Lung (tissue), 12 donors: ENCODE data around the gene SLC6A16. TPM values are rescaled to one million over a fixed set of nuclear protein-coding genes. Genes with fewer than 3 reads are reported as not detected.
"Not testable (repeated sequence)": the region's sequence is repeated elsewhere in the genome, so short reads cannot be mapped to it uniquely, and the experiment has no call there.

Experiments used
- ATAC-seq: fragments of 200-7000 bp; cut with Tn5 transposase; one replicate; pipeline ENCODE4 v1.9.1; 2020; ENCODE audit warnings: moderate number of reproducible peaks; ENCODE audit not compliant: insufficient read depth, low FRiP score
- DNase-seq, 3 donors: peaks; one replicate each; pipeline ENCODE4 v3.0.0-alpha.2; 2013 to 2017
- H3K27ac ChIP-seq, 2 donors: one replicate each; pipeline ENCODE4 v1.5.1; 2013; ENCODE audit warnings: mild to moderate bottlenecking in 2 of 2, moderate library complexity in 2 of 2, control low read depth in 1 of 2, inconsistent platforms in 1 of 2, low read depth in 1 of 2, low read length in 1 of 2
- H3K27me3 ChIP-seq, 3 donors: one replicate each; pipeline ENCODE4 v1.5.1; 2013; ENCODE audit warnings: low read length in 2 of 3; ENCODE audit not compliant: control insufficient read depth in 3 of 3, insufficient read depth in 3 of 3
- H3K36me3 ChIP-seq, 4 donors: one replicate each; pipeline ENCODE4 v1.5.1; 2013; ENCODE audit warnings: low read length in 4 of 4, mild to moderate bottlenecking in 1 of 4, moderate library complexity in 1 of 4; ENCODE audit not compliant: control insufficient read depth in 4 of 4, insufficient read depth in 4 of 4
- H3K4me1 ChIP-seq, 5 donors: one replicate each; pipeline ENCODE4 v1.5.1; 2013; ENCODE audit warnings: low read length in 5 of 5, mild to moderate bottlenecking in 2 of 5, moderate library complexity in 1 of 5; ENCODE audit not compliant: control insufficient read depth in 5 of 5, insufficient read depth in 5 of 5
- H3K4me3 ChIP-seq: one replicate; pipeline ENCODE4 v1.5.1; 2013; ENCODE audit warnings: mild to moderate bottlenecking, control low read depth, moderate library complexity
- H3K9ac ChIP-seq, 2 donors: one replicate each; pipeline ENCODE4 v1.5.1; 2013; ENCODE audit warnings: low read length in 2 of 2, control low read depth in 1 of 2; ENCODE audit not compliant: insufficient read depth in 1 of 2
- H3K9me3 ChIP-seq, 4 donors: one replicate each; pipeline ENCODE4 v1.5.1; 2013; ENCODE audit warnings: low read length in 3 of 4, mild to moderate bottlenecking in 1 of 4, moderate library complexity in 1 of 4; ENCODE audit not compliant: control insufficient read depth in 4 of 4, insufficient read depth in 3 of 4
- WGBS, 2 donors: extraction: QIAGEN DNeasy Blood & Tissue Kit; methylation state at CpG; one replicate each; pipeline ENCODE4 v1.1.7; 2013; 5-methylcytosine and 5-hydroxymethylcytosine counted together
- polyA plus RNA-seq, 2 donors: library from polyadenylated mRNA; stranded (reverse); fragments of 200-250 nt; gene quantifications; one replicate each; pipeline ENCODE4 v1.2.1, GENCODE V29; 2013
- total RNA-seq, 2 donors: library from RNA; depleted of rRNA in 1 of 2; stranded (reverse); fragments of >200 nt in 1 of 2; gene quantifications; one replicate each; pipeline ENCODE4 v1.2.1, GENCODE V29; 2014 to 2021
- TF ChIP-seq, protein P1 (sequence below): IDR thresholded peaks from 2 replicates; pipeline ENCODE4 v1.5.1; 2012; ENCODE audit warnings: mild to moderate bottlenecking; ENCODE audit errors: control extremely low read depth, extremely low read depth
- donor health status: control.
- donor health status: control.
- donor health status: Bipolar disorder and iron deficiency.
- donor health status: healthy.
- donor health status: DM: yes; HTN: yes; CAD: no.

SLC6A16 gene
- total and polyA plus RNA-seq, 4 donors = 0.93 to 2.5 (median 2.1) TPM

GRCh38 chr19:49271080-49271753 lies 53.8 kb downstream of the SLC6A16 start:
- TF ChIP-seq, protein P1, sequence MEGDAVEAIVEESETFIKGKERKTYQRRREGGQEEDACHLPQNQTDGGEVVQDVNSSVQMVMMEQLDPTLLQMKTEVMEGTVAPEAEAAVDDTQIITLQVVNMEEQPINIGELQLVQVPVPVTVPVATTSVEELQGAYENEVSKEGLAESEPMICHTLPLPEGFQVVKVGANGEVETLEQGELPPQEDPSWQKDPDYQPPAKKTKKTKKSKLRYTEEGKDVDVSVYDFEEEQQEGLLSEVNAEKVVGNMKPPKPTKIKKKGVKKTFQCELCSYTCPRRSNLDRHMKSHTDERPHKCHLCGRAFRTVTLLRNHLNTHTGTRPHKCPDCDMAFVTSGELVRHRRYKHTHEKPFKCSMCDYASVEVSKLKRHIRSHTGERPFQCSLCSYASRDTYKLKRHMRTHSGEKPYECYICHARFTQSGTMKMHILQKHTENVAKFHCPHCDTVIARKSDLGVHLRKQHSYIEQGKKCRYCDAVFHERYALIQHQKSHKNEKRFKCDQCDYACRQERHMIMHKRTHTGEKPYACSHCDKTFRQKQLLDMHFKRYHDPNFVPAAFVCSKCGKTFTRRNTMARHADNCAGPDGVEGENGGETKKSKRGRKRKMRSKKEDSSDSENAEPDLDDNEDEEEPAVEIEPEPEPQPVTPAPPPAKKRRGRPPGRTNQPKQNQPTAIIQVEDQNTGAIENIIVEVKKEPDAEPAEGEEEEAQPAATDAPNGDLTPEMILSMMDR = no peak
- Histone ChIP-seq H3K36me3 (no peaks in the 10 kb centered on the region), H3K27ac (no peak overlapping the region), H3K9ac (no peak overlapping the region), H3K4me3 (no peak overlapping the region), H3K27me3 (no peaks in the 10 kb centered on the region), H3K4me1 (no peaks in the 10 kb centered on the region), H3K9me3 (peaks cover 0 to 3% (median 0%) of the 10 kb centered on the region in 4 donors)
- WGBS, 2 donors = 70 to 86% methylated on average over 4 of the region's 4 CpGs
- ATAC-seq (no peak), DNase-seq (no peak)

- H3K36me3 ChIP-seq, H3K4me3 ChIP-seq, H3K9ac ChIP-seq, H3K27me3 ChIP-seq, H3K27ac ChIP-seq, H3K4me1 ChIP-seq, H3K9me3 ChIP-seq, ATAC-seq: not testable (repeated sequence)
- peak in 2 of 3 donors; percentile 5 to 11 for DNase-seq
- TF ChIP-seq, protein P1 = peak; percentile 22
- 33 to 45% methylated on average over 12 of the region's 12 CpGs for WGBS, 2 donors
These were observed 58.6 kb downstream of the SLC6A16 start for GRCh38 chr19:49266409-49266808.

DNA sequence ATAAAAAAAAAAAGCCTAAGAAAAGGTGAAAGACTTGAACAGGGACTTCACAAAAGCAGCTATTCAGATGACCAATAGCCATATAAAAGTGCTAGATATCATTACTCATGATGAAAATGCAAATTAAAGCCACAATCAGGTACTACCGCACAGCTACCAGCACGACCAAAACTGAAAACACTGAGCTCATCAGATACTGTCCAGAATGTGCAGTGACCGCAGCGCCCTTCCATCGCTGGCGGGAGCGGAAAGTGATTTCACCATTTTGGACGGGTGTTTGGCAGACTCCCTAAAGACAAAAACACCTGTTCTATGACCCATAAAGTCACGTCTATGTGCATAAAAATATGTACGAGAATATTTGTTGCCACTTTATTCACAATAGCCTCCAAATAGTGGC lies 60.7 kb downstream of the SLC6A16 start:
- H3K36me3 ChIP-seq = no peaks in the 10 kb centered on the region
- TF ChIP-seq, protein P1 = no peak
- H3K9ac ChIP-seq = no peak overlapping the region
- H3K27me3 ChIP-seq = no peaks in the 10 kb centered on the region
- peaks cover 0 to 7% (median 0%) of the 10 kb centered on the region in 4 donors for H3K9me3 ChIP-seq
- WGBS, 2 donors = 73 to 79% methylated on average over 10 of the region's 10 CpGs
- H3K4me3 ChIP-seq = no peak overlapping the region
- no peak for DNase-seq
- no peak overlapping the region for H3K27ac ChIP-seq
- H3K4me1 ChIP-seq = no peaks in the 10 kb centered on the region
- ATAC-seq = no peak

- ATAC-seq (no peak), DNase-seq (no peak)
- Histone ChIP-seq H3K9ac (no peak overlapping the region), H3K4me1 (no peaks in the 10 kb centered on the region), H3K27ac (no peak overlapping the region), H3K36me3 (no peaks in the 10 kb centered on the region), H3K27me3 (no peaks in the 10 kb centered on the region), H3K4me3 (no peak overlapping the region), H3K9me3 (peaks cover 0 to 12% (median 7%) of the 10 kb centered on the region in 4 donors)
- TF ChIP-seq, protein P1 = no peak
These were observed 63.4 kb downstream of the SLC6A16 start for GRCh38 chr19:49261602-49262001.
